PFSK-1 (cell line): ENCODE results near the gene FDXACB1.

Source experiments
- FOXP2 ChIP-seq: optimal IDR thresholded peaks from 2 replicates; pipeline ENCODE3; 2011; ENCODE audit warnings: borderline replicate concordance, control low read depth, inconsistent platforms; ENCODE audit not compliant: insufficient read depth; ENCODE audit errors: extremely low read length, extremely low read depth
- POLR2AphosphoS5 ChIP-seq: IDR thresholded peaks from 2 replicates; pipeline ENCODE4 v1.6.1; 2012; ENCODE audit warnings: low read depth, mild to moderate bottlenecking, control low read depth, low read length, moderate library complexity
- SIN3A ChIP-seq: IDR thresholded peaks from 2 replicates; pipeline ENCODE4 v1.6.1; 2012; ENCODE audit warnings: mild to moderate bottlenecking, low read length, moderate library complexity, borderline replicate concordance; ENCODE audit not compliant: insufficient read depth
- TAF1 ChIP-seq: IDR thresholded peaks from 2 replicates; pipeline ENCODE4 v1.6.1; 2012; ENCODE audit warnings: low read length, control low read depth, borderline replicate concordance; ENCODE audit not compliant: insufficient read depth
- TF ChIP-seq, protein P1 (sequence below), 2 experiments: IDR thresholded peaks; 2 replicates each; pipeline versions ENCODE4 v1.6.1 to v1.8.0; 2011 to 2012; ENCODE audit warnings: low read depth in 2 of 2, low read length in 2 of 2, control low read depth in 1 of 2, inconsistent platforms in 1 of 2, mild to moderate bottlenecking in 1 of 2, moderate library complexity in 1 of 2; ENCODE audit not compliant: insufficient read depth in 1 of 2

DNA sequence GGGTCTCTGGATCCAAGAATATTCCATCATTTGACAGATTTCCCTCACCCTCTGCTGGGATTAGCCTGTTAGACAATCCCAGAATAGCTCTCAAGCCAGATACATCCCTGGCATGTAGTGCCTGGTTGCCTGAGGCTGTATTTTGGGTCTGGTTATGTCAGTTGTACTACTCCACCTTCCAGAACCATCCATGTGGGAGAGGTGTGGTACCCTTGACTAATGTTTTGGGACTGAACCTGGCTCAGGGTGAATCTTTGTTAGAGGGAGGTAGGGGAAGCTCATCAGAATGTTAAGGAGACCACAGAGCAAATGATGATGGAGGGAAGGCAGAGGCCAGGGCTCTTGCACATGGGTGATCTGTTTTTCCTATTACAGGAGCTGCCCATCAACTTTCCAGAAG is 45.0 kb upstream of the FDXACB1 start:
- TF ChIP-seq SIN3A (no peak), POLR2AphosphoS5 (no peak), FOXP2 (no peak), TAF1 (no peak)
- TF ChIP-seq, protein P1, sequence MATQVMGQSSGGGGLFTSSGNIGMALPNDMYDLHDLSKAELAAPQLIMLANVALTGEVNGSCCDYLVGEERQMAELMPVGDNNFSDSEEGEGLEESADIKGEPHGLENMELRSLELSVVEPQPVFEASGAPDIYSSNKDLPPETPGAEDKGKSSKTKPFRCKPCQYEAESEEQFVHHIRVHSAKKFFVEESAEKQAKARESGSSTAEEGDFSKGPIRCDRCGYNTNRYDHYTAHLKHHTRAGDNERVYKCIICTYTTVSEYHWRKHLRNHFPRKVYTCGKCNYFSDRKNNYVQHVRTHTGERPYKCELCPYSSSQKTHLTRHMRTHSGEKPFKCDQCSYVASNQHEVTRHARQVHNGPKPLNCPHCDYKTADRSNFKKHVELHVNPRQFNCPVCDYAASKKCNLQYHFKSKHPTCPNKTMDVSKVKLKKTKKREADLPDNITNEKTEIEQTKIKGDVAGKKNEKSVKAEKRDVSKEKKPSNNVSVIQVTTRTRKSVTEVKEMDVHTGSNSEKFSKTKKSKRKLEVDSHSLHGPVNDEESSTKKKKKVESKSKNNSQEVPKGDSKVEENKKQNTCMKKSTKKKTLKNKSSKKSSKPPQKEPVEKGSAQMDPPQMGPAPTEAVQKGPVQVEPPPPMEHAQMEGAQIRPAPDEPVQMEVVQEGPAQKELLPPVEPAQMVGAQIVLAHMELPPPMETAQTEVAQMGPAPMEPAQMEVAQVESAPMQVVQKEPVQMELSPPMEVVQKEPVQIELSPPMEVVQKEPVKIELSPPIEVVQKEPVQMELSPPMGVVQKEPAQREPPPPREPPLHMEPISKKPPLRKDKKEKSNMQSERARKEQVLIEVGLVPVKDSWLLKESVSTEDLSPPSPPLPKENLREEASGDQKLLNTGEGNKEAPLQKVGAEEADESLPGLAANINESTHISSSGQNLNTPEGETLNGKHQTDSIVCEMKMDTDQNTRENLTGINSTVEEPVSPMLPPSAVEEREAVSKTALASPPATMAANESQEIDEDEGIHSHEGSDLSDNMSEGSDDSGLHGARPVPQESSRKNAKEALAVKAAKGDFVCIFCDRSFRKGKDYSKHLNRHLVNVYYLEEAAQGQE (IDR thresholded peaks at IDR 0.05; ENCODE audit: insufficient read depth in 1 of 2, low read depth in 2 of 2, low read length in 2 of 2), result no peak
